HepG2 (cell line): ENCODE results near the gene TTC21B. TPM values are rescaled to one million over a fixed set of nuclear protein-coding genes. Genes with fewer than 3 reads are reported as not detected.

Experiments
- HNF4G ChIP-seq, 2 experiments: sonication (generic) in 1 of 2; formaldehyde crosslinking in 1 of 2; IDR thresholded peaks; 2 replicates each; pipeline versions ENCODE4 v1.4.0 to v1.6.1; 2011 to 2020; ENCODE audit warnings: borderline replicate concordance in 2 of 2, low read depth in 2 of 2, mild to moderate bottlenecking in 2 of 2, low read length in 1 of 2, missing genetic modification reagents in 1 of 2, moderate library complexity in 1 of 2
- PRMT3 ChIP-seq: sonication (generic); formaldehyde crosslinking; IDR thresholded peaks from 2 replicates; pipeline ENCODE4 v1.8.1; 2022; ENCODE audit warnings: low read depth, mild to moderate bottlenecking, moderate library complexity, missing genetic modification reagents, borderline replicate concordance
- ZNF746 ChIP-seq: sonication (generic); formaldehyde crosslinking; IDR thresholded peaks from 2 replicates; pipeline ENCODE4 v1.8.0; 2022; ENCODE audit warnings: mild to moderate bottlenecking, missing genetic modification reagents
- polyA plus RNA-seq, 8 experiments: library from polyadenylated mRNA; depleted of rRNA in 3 of 8; stranded (reverse) in 7 of 8; unstranded in 1 of 8; fragments of >200 nt; fragmentation: Illumina TruSeq in 4 of 8; extraction: Trizol in 4 of 8; gene quantifications; 2 replicates each; pipeline versions ENCODE4 v1.2.1 to v1.2.3, GENCODE V29; 2011 to 2016; ENCODE audit warnings: low read depth in 4 of 8, missing spikeins in 1 of 8, mixed read lengths in 1 of 8; ENCODE audit not compliant: insufficient read depth in 1 of 8
- total RNA-seq, 5 experiments: library from RNA; depleted of rRNA; stranded (reverse); fragments of >200 nt; fragmentation: Illumina TruSeq; extraction: Trizol; gene quantifications; 2 replicates each; pipeline ENCODE4 v1.2.3, GENCODE V29; 2016; ENCODE audit warnings: low read depth in 1 of 5
- TF ChIP-seq, protein P1 (sequence below): sonication (generic); formaldehyde crosslinking; IDR thresholded peaks from 2 replicates; pipeline ENCODE4 v1.4.0; 2020; ENCODE audit warnings: missing genetic modification reagents, borderline replicate concordance
- TF ChIP-seq, protein P2 (sequence below): sonication (generic); formaldehyde crosslinking; IDR thresholded peaks from 2 replicates; pipeline ENCODE4 v1.5.0; 2020; ENCODE audit warnings: missing genetic modification reagents
- TF ChIP-seq, protein P3 (sequence below): sonication (generic); formaldehyde crosslinking; IDR thresholded peaks from 2 replicates; pipeline ENCODE4 v1.4.0; 2020; ENCODE audit warnings: missing genetic modification reagents
- TF ChIP-seq, protein P4 (sequence below): sonication (generic); formaldehyde crosslinking; IDR thresholded peaks from 2 replicates; pipeline ENCODE4 v1.4.0; 2020; ENCODE audit warnings: missing genetic modification reagents; ENCODE audit errors: not compliant biosample characterization

TTC21B gene
- total and polyA plus RNA-seq, 2 of the 13 experiments (the other 11 are each of a cell fraction or from before 2014, with no cell fraction given) = 39.1 to 67.1 TPM

DNA sequence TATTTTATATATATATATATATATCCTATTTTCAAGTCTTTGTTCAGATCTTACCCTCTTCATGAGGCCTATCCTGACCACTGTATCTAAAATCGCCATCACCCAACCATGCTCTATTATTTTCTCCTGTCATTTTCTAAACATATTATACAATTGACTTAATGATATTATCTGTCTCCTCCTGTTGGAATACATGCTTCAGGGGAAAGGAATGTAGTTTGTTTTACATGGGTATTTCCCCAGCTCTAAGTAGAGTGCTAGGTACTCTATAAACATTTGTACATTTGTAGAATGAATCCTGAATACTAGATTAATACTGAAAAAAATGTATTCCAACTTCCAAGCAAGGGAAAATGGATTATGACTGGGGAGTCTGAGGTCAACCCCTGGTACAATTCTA, 26.2 kb downstream of the TTC21B start (continued):
- TF ChIP-seq, protein P1, sequence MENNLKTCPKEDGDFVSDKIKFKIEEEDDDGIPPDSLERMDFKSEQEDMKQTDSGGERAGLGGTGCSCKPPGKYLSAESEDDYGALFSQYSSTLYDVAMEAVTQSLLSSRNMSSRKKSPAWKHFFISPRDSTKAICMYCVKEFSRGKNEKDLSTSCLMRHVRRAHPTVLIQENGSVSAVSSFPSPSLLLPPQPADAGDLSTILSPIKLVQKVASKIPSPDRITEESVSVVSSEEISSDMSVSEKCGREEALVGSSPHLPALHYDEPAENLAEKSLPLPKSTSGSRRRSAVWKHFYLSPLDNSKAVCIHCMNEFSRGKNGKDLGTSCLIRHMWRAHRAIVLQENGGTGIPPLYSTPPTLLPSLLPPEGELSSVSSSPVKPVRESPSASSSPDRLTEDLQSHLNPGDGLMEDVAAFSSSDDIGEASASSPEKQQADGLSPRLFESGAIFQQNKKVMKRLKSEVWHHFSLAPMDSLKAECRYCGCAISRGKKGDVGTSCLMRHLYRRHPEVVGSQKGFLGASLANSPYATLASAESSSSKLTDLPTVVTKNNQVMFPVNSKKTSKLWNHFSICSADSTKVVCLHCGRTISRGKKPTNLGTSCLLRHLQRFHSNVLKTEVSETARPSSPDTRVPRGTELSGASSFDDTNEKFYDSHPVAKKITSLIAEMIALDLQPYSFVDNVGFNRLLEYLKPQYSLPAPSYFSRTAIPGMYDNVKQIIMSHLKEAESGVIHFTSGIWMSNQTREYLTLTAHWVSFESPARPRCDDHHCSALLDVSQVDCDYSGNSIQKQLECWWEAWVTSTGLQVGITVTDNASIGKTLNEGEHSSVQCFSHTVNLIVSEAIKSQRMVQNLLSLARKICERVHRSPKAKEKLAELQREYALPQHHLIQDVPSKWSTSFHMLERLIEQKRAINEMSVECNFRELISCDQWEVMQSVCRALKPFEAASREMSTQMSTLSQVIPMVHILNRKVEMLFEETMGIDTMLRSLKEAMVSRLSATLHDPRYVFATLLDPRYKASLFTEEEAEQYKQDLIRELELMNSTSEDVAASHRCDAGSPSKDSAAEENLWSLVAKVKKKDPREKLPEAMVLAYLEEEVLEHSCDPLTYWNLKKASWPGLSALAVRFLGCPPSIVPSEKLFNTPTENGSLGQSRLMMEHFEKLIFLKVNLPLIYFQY (CRISPR knock-in tag) = no peak
- no peak for TF ChIP-seq HNF4G (IDR thresholded peaks at IDR 0.05; ENCODE audit: borderline replicate concordance, low read depth, low read length)
- TF ChIP-seq HNF4G (CRISPR knock-in tag; IDR thresholded peaks at IDR 0.05; ENCODE audit: borderline replicate concordance, low read depth) = no peak
- no peak for TF ChIP-seq PRMT3
- no peak for TF ChIP-seq ZNF746 (CRISPR knock-in tag)
- TF ChIP-seq, protein P2, sequence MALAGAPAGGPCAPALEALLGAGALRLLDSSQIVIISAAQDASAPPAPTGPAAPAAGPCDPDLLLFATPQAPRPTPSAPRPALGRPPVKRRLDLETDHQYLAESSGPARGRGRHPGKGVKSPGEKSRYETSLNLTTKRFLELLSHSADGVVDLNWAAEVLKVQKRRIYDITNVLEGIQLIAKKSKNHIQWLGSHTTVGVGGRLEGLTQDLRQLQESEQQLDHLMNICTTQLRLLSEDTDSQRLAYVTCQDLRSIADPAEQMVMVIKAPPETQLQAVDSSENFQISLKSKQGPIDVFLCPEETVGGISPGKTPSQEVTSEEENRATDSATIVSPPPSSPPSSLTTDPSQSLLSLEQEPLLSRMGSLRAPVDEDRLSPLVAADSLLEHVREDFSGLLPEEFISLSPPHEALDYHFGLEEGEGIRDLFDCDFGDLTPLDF (CRISPR knock-in tag) = no peak
- TF ChIP-seq, protein P3, sequence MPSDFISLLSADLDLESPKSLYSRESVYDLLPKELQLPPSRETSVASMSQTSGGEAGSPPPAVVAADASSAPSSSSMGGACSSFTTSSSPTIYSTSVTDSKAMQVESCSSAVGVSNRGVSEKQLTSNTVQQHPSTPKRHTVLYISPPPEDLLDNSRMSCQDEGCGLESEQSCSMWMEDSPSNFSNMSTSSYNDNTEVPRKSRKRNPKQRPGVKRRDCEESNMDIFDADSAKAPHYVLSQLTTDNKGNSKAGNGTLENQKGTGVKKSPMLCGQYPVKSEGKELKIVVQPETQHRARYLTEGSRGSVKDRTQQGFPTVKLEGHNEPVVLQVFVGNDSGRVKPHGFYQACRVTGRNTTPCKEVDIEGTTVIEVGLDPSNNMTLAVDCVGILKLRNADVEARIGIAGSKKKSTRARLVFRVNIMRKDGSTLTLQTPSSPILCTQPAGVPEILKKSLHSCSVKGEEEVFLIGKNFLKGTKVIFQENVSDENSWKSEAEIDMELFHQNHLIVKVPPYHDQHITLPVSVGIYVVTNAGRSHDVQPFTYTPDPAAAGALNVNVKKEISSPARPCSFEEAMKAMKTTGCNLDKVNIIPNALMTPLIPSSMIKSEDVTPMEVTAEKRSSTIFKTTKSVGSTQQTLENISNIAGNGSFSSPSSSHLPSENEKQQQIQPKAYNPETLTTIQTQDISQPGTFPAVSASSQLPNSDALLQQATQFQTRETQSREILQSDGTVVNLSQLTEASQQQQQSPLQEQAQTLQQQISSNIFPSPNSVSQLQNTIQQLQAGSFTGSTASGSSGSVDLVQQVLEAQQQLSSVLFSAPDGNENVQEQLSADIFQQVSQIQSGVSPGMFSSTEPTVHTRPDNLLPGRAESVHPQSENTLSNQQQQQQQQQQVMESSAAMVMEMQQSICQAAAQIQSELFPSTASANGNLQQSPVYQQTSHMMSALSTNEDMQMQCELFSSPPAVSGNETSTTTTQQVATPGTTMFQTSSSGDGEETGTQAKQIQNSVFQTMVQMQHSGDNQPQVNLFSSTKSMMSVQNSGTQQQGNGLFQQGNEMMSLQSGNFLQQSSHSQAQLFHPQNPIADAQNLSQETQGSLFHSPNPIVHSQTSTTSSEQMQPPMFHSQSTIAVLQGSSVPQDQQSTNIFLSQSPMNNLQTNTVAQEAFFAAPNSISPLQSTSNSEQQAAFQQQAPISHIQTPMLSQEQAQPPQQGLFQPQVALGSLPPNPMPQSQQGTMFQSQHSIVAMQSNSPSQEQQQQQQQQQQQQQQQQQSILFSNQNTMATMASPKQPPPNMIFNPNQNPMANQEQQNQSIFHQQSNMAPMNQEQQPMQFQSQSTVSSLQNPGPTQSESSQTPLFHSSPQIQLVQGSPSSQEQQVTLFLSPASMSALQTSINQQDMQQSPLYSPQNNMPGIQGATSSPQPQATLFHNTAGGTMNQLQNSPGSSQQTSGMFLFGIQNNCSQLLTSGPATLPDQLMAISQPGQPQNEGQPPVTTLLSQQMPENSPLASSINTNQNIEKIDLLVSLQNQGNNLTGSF (CRISPR knock-in tag) = no peak
- TF ChIP-seq, protein P4, sequence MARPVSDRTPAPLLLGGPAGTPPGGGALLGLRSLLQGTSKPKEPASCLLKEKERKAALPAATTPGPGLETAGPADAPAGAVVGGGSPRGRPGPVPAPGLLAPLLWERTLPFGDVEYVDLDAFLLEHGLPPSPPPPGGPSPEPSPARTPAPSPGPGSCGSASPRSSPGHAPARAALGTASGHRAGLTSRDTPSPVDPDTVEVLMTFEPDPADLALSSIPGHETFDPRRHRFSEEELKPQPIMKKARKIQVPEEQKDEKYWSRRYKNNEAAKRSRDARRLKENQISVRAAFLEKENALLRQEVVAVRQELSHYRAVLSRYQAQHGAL (CRISPR knock-in tag) = no peak
- TF ChIP-seq, all 625 proteins: peak for 0
